BLaER1 treated with 17β-estradiol and CSF1 and Interleukin-3, amounts not matched to agents 10 nM and 100 nM (cell line): Measurements from ENCODE around the gene APMAP.
A peak's percentile ranks its signal among the peaks of the same experiment; 100 is the strongest.

Experiments
- H3K27ac ChIP-seq, 11 experiments: shearing (Covaris generic); formaldehyde crosslinking; 2 replicates each; pipeline ENCODE4 v1.8.1; 2022
- H3K27me3 ChIP-seq, 11 experiments: shearing (Covaris generic); formaldehyde crosslinking; 2 replicates each; pipeline ENCODE4 v1.8.1; 2022
- H3K36me3 ChIP-seq, 11 experiments: shearing (Covaris generic); formaldehyde crosslinking; 2 replicates each; pipeline ENCODE4 v1.8.1; 2022
- H3K4me1 ChIP-seq, 10 experiments: shearing (Covaris generic); formaldehyde crosslinking; 2 replicates each; pipeline ENCODE4 v1.8.1; 2022
- H3K4me2 ChIP-seq, 11 experiments: shearing (Covaris generic); formaldehyde crosslinking; 2 replicates each; pipeline ENCODE4 v1.8.1; 2022
- H3K4me3 ChIP-seq, 10 experiments: shearing (Covaris generic); formaldehyde crosslinking; 2 replicates each; pipeline ENCODE4 v1.8.1; 2022
- H3K9ac ChIP-seq, 11 experiments: shearing (Covaris generic); formaldehyde crosslinking; 2 replicates each; pipeline ENCODE4 v1.8.1; 2022
- H3K9me3 ChIP-seq, 11 experiments: shearing (Covaris generic); formaldehyde crosslinking; replicated peaks in 1 of 11; 2 replicates each; pipeline ENCODE4 v1.8.1; 2022
- H4K20me1 ChIP-seq, 11 experiments: shearing (Covaris generic); formaldehyde crosslinking; 2 replicates each; pipeline ENCODE4 v1.8.1; 2022
- Cebpa-rat ChIP-seq, 11 experiments: shearing (Covaris generic); IDR thresholded peaks; 2 replicates each; pipeline ENCODE4 v1.8.1; 2022

APMAP gene

GRCh38 chr20:24918579-24919566 lies 73.7 kb downstream of the APMAP start:
- Histone ChIP-seq H3K27ac (peak overlapping the region in 4 of 11 experiments; percentile 5 to 42 (median 26); a peak in 4 of 22 replicates), H4K20me1 (no peaks in the 10 kb centered on the region; a peak in 1 of 22 replicates), H3K4me3 (no peak overlapping the region), H3K9me3 (no peaks in the 10 kb centered on the region; a peak in 1 of 22 replicates), H3K36me3 (no peaks in the 10 kb centered on the region), H3K4me1 (peaks cover 5 to 44% (median 23%) of the 10 kb centered on the region in 10 experiments; a peak in 18 of 20 replicates), H3K9ac (peak overlapping the region in 6 of 11 experiments; percentile 25 to 58 (median 46); a peak in 10 of 22 replicates), H3K4me2 (peak overlapping the region; percentile 34 to 81 (median 78)), H3K27me3 (no peaks in the 10 kb centered on the region)
- TF ChIP-seq Cebpa-rat (IDR thresholded peaks at IDR 0.05): peak in 1 of 11 experiments; percentile 7; a peak in 1 of 22 replicates

GRCh38 chr20:24917797-24918578 lies 74.6 kb downstream of the APMAP start:
- Histone ChIP-seq H3K4me2 (peak overlapping the region; percentile 34 to 81 (median 78)), H3K27me3 (no peaks in the 10 kb centered on the region), H3K4me3 (peak overlapping the region in 1 of 10 experiments; percentile 17; a peak in 1 of 20 replicates), H3K36me3 (no peaks in the 10 kb centered on the region), H3K9ac (peak overlapping the region in 7 of 11 experiments; percentile 37 to 58 (median 47); a peak in 8 of 22 replicates), H3K9me3 (no peaks in the 10 kb centered on the region; a peak in 1 of 22 replicates), H4K20me1 (no peaks in the 10 kb centered on the region; a peak in 1 of 22 replicates), H3K27ac (no peak overlapping the region), H3K4me1 (peaks cover 5 to 44% (median 23%) of the 10 kb centered on the region in 10 experiments; a peak in 18 of 20 replicates)
- TF ChIP-seq Cebpa-rat (IDR thresholded peaks at IDR 0.05): no peak

GRCh38 chr20:24917056-24917455 lies 75.5 kb downstream of the APMAP start:
- Histone ChIP-seq H3K36me3 (no peaks in the 10 kb centered on the region), H4K20me1 (no peaks in the 10 kb centered on the region; a peak in 1 of 22 replicates)
- TF ChIP-seq Cebpa-rat (IDR thresholded peaks at IDR 0.05): no peak

GRCh38 chr20:24916412-24916811 lies 76.1 kb downstream of the APMAP start:
- Histone ChIP-seq H3K4me1 (peaks cover 5 to 44% (median 23%) of the 10 kb centered on the region in 10 experiments; a peak in 18 of 20 replicates), H3K27ac (no peak overlapping the region), H3K27me3 (no peaks in the 10 kb centered on the region), H3K36me3 (no peaks in the 10 kb centered on the region), H3K9ac (no peak overlapping the region), H3K4me3 (no peak overlapping the region), H3K9me3 (no peaks in the 10 kb centered on the region; a peak in 1 of 22 replicates), H3K4me2 (no peak overlapping the region), H4K20me1 (no peaks in the 10 kb centered on the region; a peak in 1 of 22 replicates)
- TF ChIP-seq Cebpa-rat (IDR thresholded peaks at IDR 0.05): no peak

More at GRCh38 chr20:24917056-24917455, 75.5 kb downstream of the APMAP start:
- Histone ChIP-seq H3K4me3 (no peak overlapping the region), H3K27ac (no peak overlapping the region), H3K9me3 (no peaks in the 10 kb centered on the region; a peak in 1 of 22 replicates), H3K4me1 (peaks cover 5 to 44% (median 23%) of the 10 kb centered on the region in 10 experiments; a peak in 18 of 20 replicates), H3K9ac (no peak overlapping the region), H3K4me2 (0 out of 22 replicates have a peak overlapping the region, but pooled peaks of 1 of the 11 experiments have one; percentile 78), H3K27me3 (no peaks in the 10 kb centered on the region)

- Histone ChIP-seq H3K4me3 (no peak overlapping the region), H3K4me1 (peaks cover 5 to 40% (median 23%) of the 10 kb centered on the region in 10 experiments; a peak in 18 of 20 replicates), H3K27ac (no peak overlapping the region), H3K27me3 (no peaks in the 10 kb centered on the region), H4K20me1 (no peaks in the 10 kb centered on the region; a peak in 1 of 22 replicates), H3K36me3 (no peaks in the 10 kb centered on the region), H3K9ac (no peak overlapping the region), H3K4me2 (no peak overlapping the region; a peak in 1 of 22 replicates), H3K9me3 (no peaks in the 10 kb centered on the region)
- TF ChIP-seq Cebpa-rat (IDR thresholded peaks at IDR 0.05): no peak
Measured at GRCh38 chr20:24915892-24916291, 76.7 kb downstream of the APMAP start.

DNA sequence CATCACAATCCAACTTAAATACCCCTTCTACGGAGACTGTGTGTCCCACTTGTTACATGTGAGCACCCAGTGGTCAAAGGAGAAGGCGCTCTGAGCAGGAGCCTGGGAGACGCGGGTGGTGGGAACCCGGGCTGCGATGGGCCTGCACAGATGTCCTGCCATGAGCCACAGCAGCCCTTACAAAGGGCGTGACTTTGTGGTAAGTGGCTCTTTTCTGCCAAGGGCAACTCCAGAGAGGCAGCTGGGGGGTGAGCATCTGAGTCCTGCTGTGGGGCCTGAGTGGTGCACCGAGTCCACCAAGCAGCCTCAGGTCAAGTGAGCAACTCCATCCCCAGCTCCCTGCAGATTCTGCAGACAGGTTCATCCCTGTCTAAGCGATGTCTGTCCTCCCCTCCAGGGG lies 77.1 kb downstream of the APMAP start:
- no peak for TF ChIP-seq Cebpa-rat (IDR thresholded peaks at IDR 0.05)
- Histone ChIP-seq H3K27me3 (no peaks in the 10 kb centered on the region), H3K4me3 (no peak overlapping the region), H3K4me2 (no peak overlapping the region), H3K27ac (no peak overlapping the region), H3K9ac (no peak overlapping the region), H3K4me1 (peaks cover 5 to 36% (median 23%) of the 10 kb centered on the region in 10 experiments; a peak in 18 of 20 replicates), H4K20me1 (no peaks in the 10 kb centered on the region; a peak in 1 of 22 replicates), H3K9me3 (no peaks in the 10 kb centered on the region), H3K36me3 (no peaks in the 10 kb centered on the region)

GRCh38 chr20:24914388-24915241 lies 77.9 kb downstream of the APMAP start:
- TF ChIP-seq Cebpa-rat (IDR thresholded peaks at IDR 0.05): no peak
- H3K4me1 ChIP-seq: peaks cover 5 to 27% (median 19%) of the 10 kb centered on the region in 10 experiments; a peak in 18 of 20 replicates
- no peaks in the 10 kb centered on the region for H3K36me3 ChIP-seq
- H3K27ac ChIP-seq: no peak overlapping the region
- no peaks in the 10 kb centered on the region for H3K27me3 ChIP-seq
- H3K4me3 ChIP-seq: no peak overlapping the region
- H4K20me1 ChIP-seq: no peaks in the 10 kb centered on the region; a peak in 1 of 22 replicates
- no peak overlapping the region for H3K4me2 ChIP-seq
- H3K9ac ChIP-seq: no peak overlapping the region
- H3K9me3 ChIP-seq: no peaks in the 10 kb centered on the region
